ENCODE measurements around the gene CALR3. TPM values are rescaled to one million over a fixed set of nuclear protein-coding genes. Genes with fewer than 3 reads are reported as not detected.

The CALR3 gene
- total and polyA plus RNA-seq, 4 donors = 0.05 to 0.08 TPM; not detected in 2

- Histone ChIP-seq H3K9me3 (ENCODE audit: control insufficient read depth in 4 of 4, low read length in 3 of 4) (no peaks in the 10 kb centered on the region), H3K27ac (ENCODE audit: low read depth in 1 of 2, low read length in 2 of 2) (peak overlapping the region in 1 of 2 donors; percentile 32), H3K9ac (ENCODE audit: low read depth in 1 of 2, low read length in 2 of 2) (no peak overlapping the region), H3K27me3 (ENCODE audit: control insufficient read depth in 4 of 4, insufficient read depth in 4 of 4, low read length in 3 of 4) (no peaks in the 10 kb centered on the region), H3K36me3 (ENCODE audit: control insufficient read depth in 4 of 4, insufficient read depth in 3 of 4, low read depth in 1 of 4, low read length in 3 of 4) (no peaks in the 10 kb centered on the region), H3K4me3 (ENCODE audit: low read depth in 1 of 3, low read length in 3 of 3) (no peak overlapping the region), H3K4me1 (ENCODE audit: control insufficient read depth in 4 of 4, insufficient read depth in 4 of 4, low read length in 3 of 4) (peaks cover 4 to 27% (median 12%) of the 10 kb centered on the region in 4 donors)
- TF ChIP-seq HNF4A (conservative IDR thresholded peaks at IDR 0.05) (no peak), RXRA (IDR thresholded peaks at IDR 0.05) (no peak), SP1 (IDR thresholded peaks at IDR 0.05) (no peak), JUND (IDR thresholded peaks at IDR 0.05) (no peak), HNF4G (IDR thresholded peaks at IDR 0.05) (no peak), RAD21 (IDR thresholded peaks at IDR 0.05) (no peak), ATF3 (IDR thresholded peaks at IDR 0.05) (no peak), NR2F2 (IDR thresholded peaks at IDR 0.05) (no peak), FOXA2 (IDR thresholded peaks at IDR 0.05) (no peak), FOXA1 (IDR thresholded peaks at IDR 0.05) (no peak), GABPA (IDR thresholded peaks at IDR 0.05 in 1 of 2, conservative IDR thresholded peaks at IDR 0.05 in 1 of 2) (no peak), REST (IDR thresholded peaks at IDR 0.05) (no peak), ZBTB33 (IDR thresholded peaks at IDR 0.05) (no peak), CTCF (IDR thresholded peaks at IDR 0.05; ENCODE audit: low read depth, low read length, missing input control) (no peak), EGR1 (IDR thresholded peaks at IDR 0.05; ENCODE audit: low read depth in 2 of 2) (no peak), TAF1 (conservative IDR thresholded peaks at IDR 0.05) (no peak), YY1 (IDR thresholded peaks at IDR 0.05) (no peak)
- WGBS = 92% methylated on average over 13 of the region's 13 CpGs
- no peak for DNase-seq (ENCODE audit: low spot score)
Measured at GRCh38 chr19:16446108-16446723, 49.8 kb downstream of the CALR3 start.
